HepG2 (cell line): ENCODE results near the gene DPAGT1. TPM values are rescaled to one million over a fixed set of nuclear protein-coding genes. Genes with fewer than 3 reads are reported as not detected.

Experiments
- polyA plus RNA-seq, 8 experiments: library from polyadenylated mRNA; depleted of rRNA in 3 of 8; stranded (reverse) in 7 of 8; unstranded in 1 of 8; fragments of >200 nt; fragmentation: Illumina TruSeq in 4 of 8; extraction: Trizol in 4 of 8; gene quantifications; 2 replicates each; pipeline versions ENCODE4 v1.2.1 to v1.2.3, GENCODE V29; 2011 to 2016; ENCODE audit warnings: low read depth in 4 of 8, missing spikeins in 1 of 8, mixed read lengths in 1 of 8; ENCODE audit not compliant: insufficient read depth in 1 of 8
- total RNA-seq, 5 experiments: library from RNA; depleted of rRNA; stranded (reverse); fragments of >200 nt; fragmentation: Illumina TruSeq; extraction: Trizol; gene quantifications; 2 replicates each; pipeline ENCODE4 v1.2.3, GENCODE V29; 2016; ENCODE audit warnings: low read depth in 1 of 5

Gene DPAGT1
- total and polyA plus RNA-seq, 2 of the 13 experiments (the other 11 are each of a cell fraction or from before 2014, with no cell fraction given): 37.6 to 70.7 TPM

Other genes starting within 250 kb of the DPAGT1 start
- not detected in 2 replicates for gene CXCR5, start 218.0 kb downstream of the DPAGT1 start, total RNA-seq (2016; rRNA removed; fragmentation: Illumina TruSeq; extraction: Trizol)
- not detected in 2 replicates for gene CXCR5, start 218.0 kb downstream of the DPAGT1 start, polyA plus RNA-seq (2011; rRNA removed)
- gene BCL9L, start 175.9 kb downstream of the DPAGT1 start, total RNA-seq (2016; rRNA removed; fragmentation: Illumina TruSeq; extraction: Trizol): 3.7 and 5.5 TPM in 2 replicates
- gene BCL9L, start 175.9 kb downstream of the DPAGT1 start, polyA plus RNA-seq (2011; rRNA removed): 4.1 and 4.5 TPM in 2 replicates
- gene UPK2, start 145.6 kb downstream of the DPAGT1 start, total RNA-seq (2016; rRNA removed; fragmentation: Illumina TruSeq; extraction: Trizol): not detected in 2 replicates
- not detected in 2 replicates for gene UPK2, start 145.6 kb downstream of the DPAGT1 start, polyA plus RNA-seq (2011; rRNA removed)
- not detected in 2 replicates for gene FOXR1, start 130.1 kb downstream of the DPAGT1 start, total RNA-seq (2016; rRNA removed; fragmentation: Illumina TruSeq; extraction: Trizol)
- not detected in 2 replicates for gene FOXR1, start 130.1 kb downstream of the DPAGT1 start, polyA plus RNA-seq (2011; rRNA removed)
- gene CENATAC, start 103.7 kb downstream of the DPAGT1 start, total RNA-seq (2016; rRNA removed; fragmentation: Illumina TruSeq; extraction: Trizol): 9.2 and 25.0 TPM in 2 replicates
- 19.8 and 21.7 TPM in 2 replicates for gene CENATAC, start 103.7 kb downstream of the DPAGT1 start, polyA plus RNA-seq (2011; rRNA removed)
- gene RPS25, start 83.5 kb downstream of the DPAGT1 start, total RNA-seq (2016; rRNA removed; fragmentation: Illumina TruSeq; extraction: Trizol): 1,415 and 1,643 TPM in 2 replicates
- gene RPS25, start 83.5 kb downstream of the DPAGT1 start, polyA plus RNA-seq (2011; rRNA removed): 647 and 839 TPM in 2 replicates
- gene TRAPPC4, start 83.1 kb downstream of the DPAGT1 start, total RNA-seq (2016; rRNA removed; fragmentation: Illumina TruSeq; extraction: Trizol): 97.4 and 124 TPM in 2 replicates
- 126 and 140 TPM in 2 replicates for gene TRAPPC4, start 83.1 kb downstream of the DPAGT1 start, polyA plus RNA-seq (2011; rRNA removed)
- gene SLC37A4, start 71.0 kb downstream of the DPAGT1 start, total RNA-seq (2016; rRNA removed; fragmentation: Illumina TruSeq; extraction: Trizol): 25.6 and 43.0 TPM in 2 replicates
- gene SLC37A4, start 71.0 kb downstream of the DPAGT1 start, polyA plus RNA-seq (2011; rRNA removed): 56.1 and 59.7 TPM in 2 replicates
- 50.0 and 127 TPM in 2 replicates for gene HYOU1, start 44.6 kb downstream of the DPAGT1 start, total RNA-seq (2016; rRNA removed; fragmentation: Illumina TruSeq; extraction: Trizol)
- 155 and 164 TPM in 2 replicates for gene HYOU1, start 44.6 kb downstream of the DPAGT1 start, polyA plus RNA-seq (2011; rRNA removed)
- gene VPS11, start 34.0 kb downstream of the DPAGT1 start, total RNA-seq (2016; rRNA removed; fragmentation: Illumina TruSeq; extraction: Trizol): 21.6 and 23.3 TPM in 2 replicates
- 13.7 and 18.9 TPM in 2 replicates for gene VPS11, start 34.0 kb downstream of the DPAGT1 start, polyA plus RNA-seq (2011; rRNA removed)
- gene HMBS, start 17.0 kb downstream of the DPAGT1 start, total RNA-seq (2016; rRNA removed; fragmentation: Illumina TruSeq; extraction: Trizol): 9.4 and 14.0 TPM in 2 replicates
- gene HMBS, start 17.0 kb downstream of the DPAGT1 start, polyA plus RNA-seq (2011; rRNA removed): 46.8 and 46.9 TPM in 2 replicates
- 1.2 and 3.7 TPM in 2 replicates for gene C2CD2L, start 5.5 kb upstream of the DPAGT1 start, total RNA-seq (2016; rRNA removed; fragmentation: Illumina TruSeq; extraction: Trizol)
- 5.5 and 6.0 TPM in 2 replicates for gene C2CD2L, start 5.5 kb upstream of the DPAGT1 start, polyA plus RNA-seq (2011; rRNA removed)
- gene HINFP, start 19.7 kb upstream of the DPAGT1 start, total RNA-seq (2016; rRNA removed; fragmentation: Illumina TruSeq; extraction: Trizol): 13.3 and 15.1 TPM in 2 replicates
- gene HINFP, start 19.7 kb upstream of the DPAGT1 start, polyA plus RNA-seq (2011; rRNA removed): 21.4 and 27.5 TPM in 2 replicates
- gene ABCG4, start 47.2 kb upstream of the DPAGT1 start, total RNA-seq (2016; rRNA removed; fragmentation: Illumina TruSeq; extraction: Trizol): not detected in 2 replicates
- gene ABCG4, start 47.2 kb upstream of the DPAGT1 start, polyA plus RNA-seq (2011; rRNA removed): not detected in 2 replicates
- 6.8 and 11.0 TPM in 2 replicates for gene NLRX1, start 66.9 kb upstream of the DPAGT1 start, total RNA-seq (2016; rRNA removed; fragmentation: Illumina TruSeq; extraction: Trizol)
- gene NLRX1, start 66.9 kb upstream of the DPAGT1 start, polyA plus RNA-seq (2011; rRNA removed): 8.7 and 11.6 TPM in 2 replicates
- 0.24 TPM in 1 of 2 replicates, not detected in the other for gene NHERF4, start 83.6 kb upstream of the DPAGT1 start, total RNA-seq (2016; rRNA removed; fragmentation: Illumina TruSeq; extraction: Trizol)
- gene NHERF4, start 83.6 kb upstream of the DPAGT1 start, polyA plus RNA-seq (2011; rRNA removed): 0.12 and 0.38 TPM in 2 replicates
- gene CBL, start 104.5 kb upstream of the DPAGT1 start, total RNA-seq (2016; rRNA removed; fragmentation: Illumina TruSeq; extraction: Trizol): 7.4 and 11.0 TPM in 2 replicates
- 5.5 and 6.6 TPM in 2 replicates for gene CBL, start 104.5 kb upstream of the DPAGT1 start, polyA plus RNA-seq (2011; rRNA removed)
- 5.9 and 15.2 TPM in 2 replicates for gene MCAM, start 215.3 kb upstream of the DPAGT1 start, total RNA-seq (2016; rRNA removed; fragmentation: Illumina TruSeq; extraction: Trizol)
- 12.1 and 18.6 TPM in 2 replicates for gene MCAM, start 215.3 kb upstream of the DPAGT1 start, polyA plus RNA-seq (2011; rRNA removed)
- 11.9 and 20.8 TPM in 2 replicates for gene RNF26, start 232.7 kb upstream of the DPAGT1 start, total RNA-seq (2016; rRNA removed; fragmentation: Illumina TruSeq; extraction: Trizol)
- gene RNF26, start 232.7 kb upstream of the DPAGT1 start, polyA plus RNA-seq (2011; rRNA removed): 26.3 and 28.8 TPM in 2 replicates
- gene C1QTNF5, start 239.0 kb upstream of the DPAGT1 start, total RNA-seq (2016; rRNA removed; fragmentation: Illumina TruSeq; extraction: Trizol): 0.77 and 1.2 TPM in 2 replicates
- gene C1QTNF5, start 239.0 kb upstream of the DPAGT1 start, polyA plus RNA-seq (2011; rRNA removed): 0.86 TPM in 2 replicates
- gene MFRP, start 244.9 kb upstream of the DPAGT1 start, total RNA-seq (2016; rRNA removed; fragmentation: Illumina TruSeq; extraction: Trizol): not detected in 2 replicates
- not detected in 2 replicates for gene MFRP, start 244.9 kb upstream of the DPAGT1 start, polyA plus RNA-seq (2011; rRNA removed)